Mammary epithelial cell (primary cell): ENCODE measurements around the gene USF1.

Experiments
- CTCF ChIP-seq, 2 donors: IDR thresholded peaks in 1 of 2; conservative IDR thresholded peaks in 1 of 2; 2 replicates each; pipeline ENCODE4 v1.5.1; 2011 to 2012; ENCODE audit warnings: inconsistent platforms in 2 of 2, low read length in 2 of 2, mild to moderate bottlenecking in 2 of 2, control low read depth in 1 of 2, low read depth in 1 of 2; ENCODE audit not compliant: insufficient read depth in 1 of 2; ENCODE audit errors: extremely low read depth in 1 of 2
- EZH2 ChIP-seq: IDR thresholded peaks from 2 replicates; pipeline ENCODE4 v1.6.1; 2012; ENCODE audit warnings: low read length, inconsistent platforms, borderline replicate concordance

- TF ChIP-seq CTCF (conservative IDR thresholded peaks at IDR 0.05 in 1 of 2, IDR thresholded peaks at IDR 0.05 in 1 of 2; ENCODE audit: extremely low read depth in 1 of 2, insufficient read depth in 1 of 2, low read depth in 1 of 2, low read length in 2 of 2): no peak
- TF ChIP-seq EZH2: no peak
These were observed 33.8 kb upstream of the USF1 start for GRCh38 chr1:161079436-161080110.
